ENCODE results near the gene AP2A1.
A peak's percentile ranks its signal among the peaks of the same experiment; 100 is the strongest.
"Not testable (repeated sequence)": the region's sequence is repeated elsewhere in the genome, so short reads cannot be mapped to it uniquely, and the experiment has no call there.

AP2A1 gene

DNA sequence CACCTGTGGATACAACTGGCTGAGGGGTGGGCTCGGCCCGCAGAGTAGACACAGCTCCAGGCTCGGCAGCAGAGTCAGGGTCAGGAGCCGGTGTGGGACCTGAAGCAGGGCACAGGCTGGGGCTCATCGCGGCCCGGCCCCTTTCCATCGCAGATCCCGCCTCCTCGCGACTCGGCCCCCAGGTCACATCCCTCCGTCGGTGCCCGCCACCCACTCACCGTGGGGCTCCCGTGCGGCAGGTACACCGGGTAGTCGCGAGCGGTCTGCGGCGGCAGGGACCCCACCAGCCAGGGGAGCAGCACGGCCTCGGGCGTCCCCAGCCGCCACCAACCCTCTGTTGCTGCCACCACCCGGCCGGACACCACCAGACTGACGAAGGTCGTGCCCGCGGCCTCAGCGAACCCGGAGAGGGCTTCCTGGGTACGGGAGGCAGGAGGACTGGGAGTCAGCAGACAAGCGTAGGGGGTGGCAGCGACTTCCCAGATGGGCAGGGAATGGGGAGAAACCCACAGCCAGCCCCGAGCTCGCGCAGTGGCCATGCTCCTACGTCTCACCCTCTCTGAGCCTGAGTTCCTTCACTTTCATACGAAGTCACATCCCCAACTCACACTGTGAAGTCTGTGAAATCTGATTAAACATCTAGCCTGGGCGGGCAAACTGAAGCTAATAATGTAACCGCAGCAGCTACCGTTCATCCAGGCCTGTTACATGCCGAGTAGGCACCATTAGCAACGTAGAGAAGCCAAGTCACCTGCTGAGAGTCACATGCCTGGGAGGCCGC, 42.5 kb downstream of the AP2A1 start:
- DNase-seq = peak in 8 of 10 donors; percentile 46 to 95 (median 60)
- intact Hi-C loops (cut with DNase I) = loop anchor here (10.0 kb wide), 1 partner anchor 115 kb away; the partner anchor contains the start of gene CPT1C

DNA sequence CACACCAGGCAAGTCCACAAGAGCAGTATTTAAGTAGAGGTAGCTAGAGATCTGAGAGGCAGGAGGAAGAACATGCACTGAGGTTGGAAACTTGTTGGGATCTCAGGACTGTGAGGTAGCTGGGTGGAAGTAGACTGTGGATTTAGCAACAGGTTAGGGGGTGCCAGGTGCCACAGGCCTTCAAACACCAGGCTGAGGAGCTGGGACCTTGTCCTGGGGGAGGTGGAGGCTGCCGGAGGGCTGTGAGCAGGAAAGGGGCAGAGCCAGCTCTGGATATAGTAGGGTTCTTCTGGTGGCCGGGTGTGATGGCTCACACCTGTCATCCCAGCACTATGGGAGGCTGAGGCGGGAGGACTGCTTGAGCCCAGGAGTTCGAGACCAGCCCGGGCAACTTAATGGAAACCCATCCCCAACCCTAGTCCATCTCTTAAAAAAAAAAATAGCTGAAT, 43.2 kb downstream of the AP2A1 start:
- intact Hi-C loops (cut with DNase I) = loop anchor here (10.0 kb wide), 1 partner anchor 115 kb away; the partner anchor contains the start of gene CPT1C
- DNase-seq = no peak

DNA sequence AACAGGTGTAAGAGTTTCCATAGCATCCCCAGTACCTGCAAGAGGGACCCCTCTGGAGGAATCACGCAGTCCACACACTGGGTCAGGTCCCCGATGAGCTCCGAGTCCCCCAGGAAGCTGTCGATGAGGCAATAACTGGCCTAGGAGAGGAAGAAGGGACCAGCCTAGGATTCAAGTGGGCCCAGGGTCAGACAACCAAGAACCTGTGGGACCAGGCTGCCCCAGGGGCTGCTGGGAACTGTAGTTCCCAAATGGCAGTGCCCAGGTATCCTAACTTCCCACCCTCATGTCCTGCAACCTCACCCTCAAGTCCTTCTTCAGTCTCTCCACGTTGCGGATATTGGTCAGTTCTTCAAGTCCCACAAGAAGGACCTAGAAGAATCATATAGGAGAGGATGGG, 44.5 kb downstream of the AP2A1 start:
- intact Hi-C loops (cut with DNase I) = no loop called here
- no peak for DNase-seq

DNA sequence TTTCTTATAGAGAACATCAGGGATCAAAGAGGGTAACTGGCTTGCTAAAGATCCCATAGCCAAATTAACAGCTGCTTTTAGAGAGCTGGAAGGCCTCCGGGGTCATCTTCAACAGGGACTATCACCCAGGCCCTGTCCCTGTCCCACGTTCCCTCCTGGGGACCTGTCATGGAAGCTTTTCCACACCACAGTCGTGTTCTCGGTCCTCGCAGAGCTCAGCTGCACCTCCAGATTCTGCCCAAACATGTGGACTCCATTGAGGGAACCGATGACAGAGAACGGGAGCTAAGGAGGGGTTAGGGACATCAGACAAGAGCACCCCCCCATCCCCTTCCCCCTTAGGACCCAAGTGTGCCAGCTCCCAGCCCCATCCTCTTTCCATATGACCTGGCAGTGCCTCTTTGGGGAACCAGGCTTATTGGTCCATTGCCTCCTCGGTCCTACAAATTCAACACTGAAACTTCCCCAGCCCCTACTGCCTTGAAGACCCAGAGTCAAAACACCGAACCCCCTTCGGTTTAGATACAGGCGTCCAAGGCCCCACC, 45.7 kb downstream of the AP2A1 start:
- intact Hi-C loops (cut with DNase I) = no loop called here
- no peak for DNase-seq

DNA sequence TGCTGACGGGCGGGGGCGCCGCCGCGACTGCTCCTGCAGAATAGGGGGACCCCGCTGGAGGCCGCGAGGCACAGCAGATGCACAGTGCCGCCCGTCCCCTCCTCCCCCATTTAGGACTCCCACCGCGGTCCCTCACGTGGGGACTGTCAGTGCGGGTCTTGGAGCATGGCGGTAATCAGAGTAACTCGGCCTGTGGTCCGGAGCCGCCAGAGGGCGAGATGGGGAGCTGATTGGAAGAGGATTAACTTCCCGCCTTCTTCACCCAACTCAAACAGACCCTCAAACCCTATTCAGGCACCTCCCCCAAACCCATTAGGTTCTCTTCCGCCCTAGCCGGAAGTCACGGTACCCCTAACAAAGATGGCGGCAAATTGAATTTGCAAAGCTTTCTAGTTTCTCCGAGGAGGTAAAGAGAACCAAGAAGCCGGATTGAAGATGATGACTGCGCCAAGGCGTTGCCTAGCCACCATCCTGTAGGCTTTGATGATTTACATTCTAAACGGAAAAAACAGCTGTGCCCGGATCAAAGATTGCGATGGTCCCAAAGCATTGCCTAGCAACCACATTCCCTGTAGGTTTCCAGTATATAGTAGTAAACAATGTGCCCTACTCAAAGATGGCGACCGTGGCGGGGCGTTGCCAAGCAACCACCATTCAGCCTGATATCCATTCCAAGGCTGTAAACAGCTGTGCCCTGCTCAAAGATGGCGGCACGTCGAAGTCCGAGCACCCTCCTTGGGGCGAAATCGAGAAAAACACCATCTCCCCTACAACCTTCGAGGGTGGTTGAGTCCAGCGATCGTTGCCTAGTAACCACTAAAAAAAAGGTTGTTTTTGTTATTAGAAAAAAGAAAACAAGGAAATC, 46.4 kb downstream of the AP2A1 start, which contains the start of gene FUZ:
Gene FUZ, minus strand, starts transcription at position 296 of the 865 bp plus-strand sequence. Its CDS starts 186 bp downstream, at position 110.
- intact Hi-C loops (cut with DNase I) = loop anchor here (1.0 kb wide), 1 partner anchor 64 kb away; the partner anchor contains the start of genes AKT1S1 and TBC1D17

GRCh38 chr19:49814010-49814409, 47.2 kb downstream of the AP2A1 start:
- intact Hi-C loops (cut with DNase I) = no loop called here
- DNase-seq = no peak

More for the DNA sequence above, 46.4 kb downstream of the AP2A1 start, which contains the start of gene FUZ:
- peak; percentile 95 to 100 (median 98) for DNase-seq

- DNase-seq = no peak
- intact Hi-C loops (cut with DNase I) = loop anchor here (5.0 kb wide), 1 partner anchor 36 kb away; the partner anchor contains the start of gene PTOV1
Observed at GRCh38 chr19:49816590-49816989, 49.8 kb downstream of the AP2A1 start.

- intact Hi-C loops (cut with DNase I) = loop anchor here (5.0 kb wide), 1 partner anchor 34 kb away; the partner anchor contains the start of gene PTOV1
- DNase-seq = peak; percentile 73 to 97 (median 82)
Observed at GRCh38 chr19:49817964-49818648, 51.3 kb downstream of the AP2A1 start, which contains the start of gene MED25. MED25 (plus strand) TSS chr19:49818289; CDS start chr19:49818342, 53 bp downstream.

DNA sequence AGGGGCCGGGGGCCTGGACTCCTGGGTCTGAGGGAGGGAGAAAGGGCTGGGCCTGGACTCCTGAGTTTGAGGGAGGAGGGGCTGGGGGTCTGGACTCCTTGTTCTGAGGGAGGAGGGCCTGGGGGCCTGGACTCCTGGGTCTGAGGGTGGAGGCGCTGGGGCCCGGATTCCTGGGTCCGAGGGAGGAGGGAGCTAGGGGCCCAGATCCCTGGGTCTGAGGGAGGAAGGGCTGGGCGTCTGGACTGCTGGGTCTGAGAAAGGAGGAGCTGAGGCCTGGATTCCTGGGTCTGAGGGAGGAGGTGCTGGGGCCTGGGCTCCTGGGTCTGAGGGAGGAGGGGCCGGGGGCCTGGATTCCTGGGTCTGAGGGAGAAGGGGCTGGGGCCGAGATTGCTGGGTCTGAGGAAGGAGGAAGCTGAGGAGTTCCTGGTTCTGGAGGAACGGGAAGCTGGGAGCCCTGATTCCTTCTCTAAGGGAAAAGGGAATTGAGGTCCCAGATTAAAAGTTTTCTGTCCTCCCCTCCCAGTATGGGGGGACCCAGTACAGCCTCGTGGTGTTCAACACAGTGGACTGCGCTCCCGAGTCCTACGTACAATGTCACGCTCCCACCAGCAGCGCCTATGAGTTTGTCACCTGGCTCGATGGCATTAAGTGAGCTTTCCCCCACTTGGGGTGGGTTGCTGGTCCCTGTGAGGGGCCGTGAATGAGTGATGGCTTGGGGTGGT, 52.0 kb downstream of the AP2A1 start:
- DNase-seq = no peak
- intact Hi-C loops (cut with DNase I) = loop anchor here (5.0 kb wide), 1 partner anchor 33 kb away; the partner anchor contains the start of gene PTOV1

DNA sequence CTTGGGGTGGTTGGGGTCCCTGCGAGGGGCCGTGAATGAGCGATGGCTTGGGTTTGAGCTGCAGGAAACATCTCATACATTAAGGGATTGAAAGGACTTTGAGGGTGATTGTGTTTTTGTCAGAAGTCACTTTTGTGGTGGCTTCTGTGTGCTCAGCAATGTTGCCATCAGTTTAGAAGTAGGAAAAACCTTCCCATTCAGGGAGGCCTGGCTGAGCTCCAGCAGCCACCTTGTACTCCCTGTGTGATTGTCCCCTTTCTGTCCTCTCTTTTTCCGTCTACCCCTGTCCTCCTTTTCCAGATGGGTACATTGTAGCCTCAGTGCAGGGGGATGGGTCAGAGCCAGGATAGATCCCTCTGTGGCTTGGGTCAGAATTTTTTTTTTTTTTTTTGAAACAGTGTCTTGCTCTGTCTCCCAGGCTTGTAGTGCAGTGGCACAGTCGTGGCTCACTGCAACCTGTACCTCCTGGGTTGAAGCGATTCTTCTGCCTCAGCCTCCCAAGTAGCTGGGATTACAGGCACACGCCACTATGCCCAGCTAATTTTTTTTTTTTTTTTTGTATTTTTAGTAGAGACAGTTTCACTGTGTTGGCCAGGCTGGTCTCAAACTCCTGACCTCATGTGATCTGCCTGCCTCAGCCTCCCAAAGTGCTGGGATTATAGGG, 52.8 kb downstream of the AP2A1 start:
- intact Hi-C loops (cut with DNase I) = loop anchor here (5.0 kb wide), 1 partner anchor 33 kb away; the partner anchor contains the start of gene PTOV1
- not testable (repeated sequence) for DNase-seq

- DNase-seq = no peak
- intact Hi-C loops (cut with DNase I) = no loop called here
Observed at GRCh38 chr19:49820125-49820524, 53.3 kb downstream of the AP2A1 start.

DNA sequence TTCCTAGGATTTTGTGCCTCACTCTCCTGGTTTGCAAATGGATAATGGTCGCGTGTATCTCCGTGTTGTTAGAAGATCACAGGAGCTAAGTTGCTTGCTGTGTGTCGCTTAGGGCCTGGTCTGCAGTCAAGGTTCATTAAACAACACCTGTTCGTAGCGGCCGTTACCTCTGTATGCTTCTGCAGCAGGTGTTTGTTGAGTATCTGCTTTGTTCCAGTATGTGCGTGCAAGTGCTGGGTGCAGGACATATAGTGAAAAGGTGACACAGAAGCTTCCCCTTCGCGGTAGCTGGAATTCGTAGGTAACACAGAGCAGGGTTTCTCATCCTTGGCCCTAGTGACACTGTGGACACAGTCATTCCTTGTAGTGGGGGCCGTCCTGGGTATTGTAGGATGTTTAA, 56.7 kb downstream of the AP2A1 start:
- intact Hi-C loops (cut with DNase I) = no loop called here
- no peak for DNase-seq

DNA sequence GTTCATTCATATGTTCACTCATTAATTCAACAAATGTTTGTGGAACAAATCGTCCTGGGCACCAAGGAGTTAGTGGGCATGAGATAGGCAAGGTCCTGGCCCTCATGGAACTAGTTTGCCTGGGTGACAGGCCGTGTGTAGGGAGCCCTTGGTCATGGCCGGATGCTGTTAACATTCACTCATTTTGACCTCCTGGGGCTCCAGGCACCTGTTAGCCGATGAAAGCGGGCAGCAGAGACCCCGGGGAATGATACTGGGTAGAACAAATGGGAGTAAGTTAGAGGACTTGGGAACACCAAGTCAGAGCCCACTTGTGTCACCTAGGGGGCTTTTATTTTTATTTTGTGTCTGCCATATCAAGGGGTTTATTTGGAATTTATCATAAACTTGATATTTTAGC, 57.9 kb downstream of the AP2A1 start:
- intact Hi-C loops (cut with DNase I) = no loop called here
- DNase-seq = no peak

DNA sequence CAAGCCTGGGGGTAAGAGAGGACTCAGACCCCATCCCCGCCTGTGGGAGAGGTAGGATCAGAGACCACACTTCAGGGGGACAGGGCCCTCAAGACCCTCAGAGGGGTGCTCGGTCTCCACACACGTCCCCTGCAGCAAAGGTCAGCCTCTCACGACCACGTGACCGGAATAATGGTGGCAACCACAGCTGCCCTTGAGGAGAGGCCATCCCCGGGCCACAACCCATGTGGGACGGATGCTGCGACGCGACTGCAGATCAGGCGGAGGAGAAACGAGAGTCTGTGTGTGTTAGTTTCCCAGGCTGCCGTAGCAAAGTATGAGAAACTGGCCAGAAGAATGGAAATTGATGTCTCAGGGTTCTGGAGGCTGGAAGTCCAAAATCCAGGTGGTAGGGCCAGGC, 60.2 kb downstream of the AP2A1 start:
- DNase-seq = no peak
- intact Hi-C loops (cut with DNase I) = no loop called here

DNA sequence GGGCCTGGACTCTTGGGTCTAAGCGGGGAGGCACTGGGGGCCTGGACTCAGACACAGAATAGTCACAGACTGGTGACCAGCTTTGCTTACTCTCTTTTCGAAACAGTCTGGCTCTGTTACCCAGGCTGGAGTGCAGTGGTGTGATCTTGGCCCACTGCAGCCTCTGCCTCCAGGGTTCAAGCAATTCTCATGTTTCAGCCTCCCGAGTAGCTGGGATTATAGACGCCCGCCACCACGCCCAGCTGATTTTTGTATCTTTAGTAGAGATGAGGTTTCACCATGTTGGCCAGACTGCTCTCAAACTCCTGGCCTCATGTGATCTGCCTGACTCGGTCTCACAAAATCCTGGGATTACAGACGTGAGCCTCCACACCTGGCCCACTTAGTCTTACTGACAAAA, 62.4 kb downstream of the AP2A1 start:
- intact Hi-C loops (cut with DNase I) = no loop called here
- no peak for DNase-seq

DNA sequence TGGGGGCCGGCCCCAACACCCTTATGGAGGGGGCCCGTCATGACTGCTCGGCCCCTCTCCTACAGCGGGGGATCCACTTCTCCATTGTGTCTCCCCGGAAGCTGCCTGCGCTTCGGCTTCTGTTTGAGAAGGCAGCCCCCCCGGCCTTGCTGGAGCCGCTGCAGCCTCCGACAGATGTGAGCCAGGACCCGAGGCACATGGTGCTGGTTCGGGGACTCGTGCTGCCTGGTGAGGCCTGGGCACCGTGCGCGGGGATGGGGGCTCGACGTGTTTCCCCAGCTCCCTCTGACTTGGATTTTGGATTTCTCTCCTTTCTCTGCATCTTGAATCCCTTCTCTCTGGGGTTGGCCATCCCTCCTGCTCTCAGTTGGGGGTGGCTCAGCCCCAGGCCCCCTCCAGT, 62.9 kb downstream of the AP2A1 start:
- DNase-seq = no peak
- intact Hi-C loops (cut with DNase I) = no loop called here

GRCh38 chr19:49830766-49831165, 64.0 kb downstream of the AP2A1 start:
- intact Hi-C loops (cut with DNase I) = no loop called here
- no peak for DNase-seq

DNA sequence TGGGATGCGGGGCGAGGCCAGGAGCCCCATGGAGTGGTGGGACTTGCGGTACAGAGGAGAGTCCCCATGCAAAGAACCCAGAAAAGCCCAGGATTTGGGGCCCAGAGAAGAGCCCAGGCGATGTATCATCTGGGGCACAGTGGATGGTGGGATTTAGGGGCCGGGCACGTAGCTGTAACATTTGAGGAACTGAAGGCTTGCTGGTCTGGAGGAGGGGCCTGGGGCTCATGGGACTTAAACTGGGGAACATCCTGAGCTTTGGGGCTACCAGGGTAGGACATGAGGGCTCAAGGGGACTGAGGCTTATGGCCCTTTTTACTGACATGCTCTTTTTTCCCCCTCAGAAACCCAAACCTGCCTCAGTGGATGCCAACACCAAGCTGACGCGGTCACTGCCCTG, 64.8 kb downstream of the AP2A1 start:
- no peak for DNase-seq
- intact Hi-C loops (cut with DNase I) = no loop called here

DNA sequence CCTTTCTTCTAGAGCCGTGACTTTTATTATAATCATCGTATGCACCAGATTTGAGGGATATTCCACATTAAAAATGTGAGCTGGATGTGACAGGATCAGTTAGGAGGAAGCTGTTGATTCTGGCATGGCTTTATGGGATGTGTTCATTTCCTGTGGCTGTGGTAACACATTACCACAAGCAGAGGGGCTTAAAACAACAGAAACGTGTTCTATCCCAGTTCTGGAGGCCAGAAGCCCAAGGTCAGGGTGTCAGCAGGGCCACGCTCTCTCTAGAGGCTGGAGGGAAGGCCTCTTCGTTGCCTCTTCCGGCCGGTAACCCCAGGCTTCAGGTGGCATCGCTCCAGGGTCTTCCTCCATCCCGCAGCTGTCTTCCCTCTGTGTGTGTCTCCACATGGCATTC, 65.8 kb downstream of the AP2A1 start:
- intact Hi-C loops (cut with DNase I) = no loop called here

More for the DNA sequence above, 65.8 kb downstream of the AP2A1 start:
- DNase-seq = no peak
